Spleen (tissue), 11 donors: ENCODE measurements around the gene GALNTL6. TPM values are rescaled to one million over a fixed set of nuclear protein-coding genes. Genes with fewer than 3 reads are reported as not detected.

Experiments used
- DNase-seq: peaks from one replicate; pipeline ENCODE4 v3.0.0-alpha.2; 2020
- H3K27ac ChIP-seq, 8 donors: fragments of 200-600 bp; sonication (generic) in 7 of 8; 1 replicate in 4 of 8; 2 replicates in 4 of 8; pipeline versions ENCODE4 v1.5.0 to v1.8.0; 2016 to 2021; ENCODE audit warnings: inconsistent platforms in 4 of 8, mild to moderate bottlenecking in 4 of 8, moderate library complexity in 1 of 8
- H3K27me3 ChIP-seq, 7 donors: fragments of 200-600 bp; sonication (generic) in 6 of 7; replicated peaks in 1 of 7; 1 replicate in 4 of 7; 2 replicates in 3 of 7; pipeline versions ENCODE4 v1.5.0 to v1.8.0; 2016 to 2021; ENCODE audit warnings: inconsistent platforms in 3 of 7, mild to moderate bottlenecking in 1 of 7
- H3K36me3 ChIP-seq, 6 donors: fragments of 200-600 bp; sonication (generic) in 5 of 6; 1 replicate in 4 of 6; 2 replicates in 2 of 6; pipeline versions ENCODE4 v1.5.0 to v1.8.0; 2016 to 2021; ENCODE audit warnings: inconsistent platforms in 2 of 6
- H3K4me1 ChIP-seq, 6 donors: fragments of 200-600 bp; sonication (generic) in 5 of 6; 1 replicate in 3 of 6; 2 replicates in 3 of 6; pipeline versions ENCODE4 v1.5.0 to v1.8.0; 2016 to 2021; ENCODE audit warnings: inconsistent platforms in 3 of 6
- H3K4me3 ChIP-seq, 8 donors: fragments of 200-600 bp; sonication (generic) in 7 of 8; 1 replicate in 4 of 8; 2 replicates in 4 of 8; pipeline versions ENCODE4 v1.5.0 to v1.8.0; 2016 to 2021; ENCODE audit warnings: inconsistent platforms in 4 of 8, mild to moderate bottlenecking in 4 of 8, moderate library complexity in 2 of 8
- H3K9me3 ChIP-seq, 8 donors: fragments of 200-600 bp; sonication (generic) in 7 of 8; 1 replicate in 4 of 8; 2 replicates in 4 of 8; pipeline versions ENCODE4 v1.5.0 to v1.8.0; 2016 to 2021; ENCODE audit warnings: inconsistent platforms in 4 of 8
- POLR2A ChIP-seq, 3 donors: fragments of 450-650 bp; IDR thresholded peaks; one replicate each; pipeline ENCODE4 v1.5.1; 2017; ENCODE audit warnings: antibody characterized with exemption in 3 of 3, mild to moderate bottlenecking in 1 of 3
- POLR2AphosphoS5 ChIP-seq, 3 donors: sonication (generic); formaldehyde crosslinking; IDR thresholded peaks; one replicate each; pipeline ENCODE4 v1.5.1; 2017; ENCODE audit warnings: antibody characterized with exemption in 3 of 3
- WGBS, 5 donors: extraction: QIAGEN DNeasy Blood & Tissue Kit in 3 of 5; methylation state at CpG; one replicate each; pipeline versions ENCODE4 v1.1.5 to v1.1.7; 2013 to 2018; 5-methylcytosine and 5-hydroxymethylcytosine counted together
- intact Hi-C: fragments of 100-400 bp; cut with DNase I; formaldehyde crosslinking; loops from one replicate; pipeline ENCODE4 v1.15.0; 2023; ENCODE audit warnings: low total_unique reads
- polyA plus RNA-seq, 3 donors: library from polyadenylated mRNA; stranded (reverse); fragments of 200-250 nt; gene quantifications; one replicate each; pipeline ENCODE4 v1.2.1, GENCODE V29; 2013
- total RNA-seq, 7 donors: library from RNA; depleted of rRNA in 3 of 7; stranded (reverse); fragments of >200 nt in 3 of 7; fragmentation: NEBNext Ultra II Directional in 4 of 7; extraction: Animal tissue kit (Norgen Biotek cat#: 25700) in 4 of 7; gene quantifications; one replicate each; pipeline versions ENCODE4 v1.1.0 to v1.2.1, GENCODE V29; 2016 to 2021
- TF ChIP-seq, protein P1 (sequence below), 11 experiments: fragments of 200-600 bp in 7 of 11; fragments of 450-650 bp in 4 of 11; sonication (generic) in 4 of 11; IDR thresholded peaks in 8 of 11; conservative IDR thresholded peaks in 3 of 11; 1 replicate in 7 of 11; 2 replicates in 4 of 11; pipeline versions ENCODE4 v1.4.0 to v1.8.0; 2016 to 2021; ENCODE audit warnings: antibody characterized with exemption in 11 of 11, inconsistent platforms in 4 of 11, mild to moderate bottlenecking in 1 of 11
- donor health status: healthy with polysubstance abuse.
- donor health status: DM: no; HTN: no; CAD: no; lungs with moderate emphysema.
- donor health status: DM: no; HTN: no; CAD: no.
- donor health status: Bipolar disorder and iron deficiency.
- donor health status: healthy.
- donor health status: DM: no; HTN: no; CAD: no.
- donor health status: DM: yes; HTN: yes; CAD: no.

GALNTL6 gene
- total and polyA plus RNA-seq, 10 donors = 3.2 to 12.5 (median 7.1) TPM

DNA sequence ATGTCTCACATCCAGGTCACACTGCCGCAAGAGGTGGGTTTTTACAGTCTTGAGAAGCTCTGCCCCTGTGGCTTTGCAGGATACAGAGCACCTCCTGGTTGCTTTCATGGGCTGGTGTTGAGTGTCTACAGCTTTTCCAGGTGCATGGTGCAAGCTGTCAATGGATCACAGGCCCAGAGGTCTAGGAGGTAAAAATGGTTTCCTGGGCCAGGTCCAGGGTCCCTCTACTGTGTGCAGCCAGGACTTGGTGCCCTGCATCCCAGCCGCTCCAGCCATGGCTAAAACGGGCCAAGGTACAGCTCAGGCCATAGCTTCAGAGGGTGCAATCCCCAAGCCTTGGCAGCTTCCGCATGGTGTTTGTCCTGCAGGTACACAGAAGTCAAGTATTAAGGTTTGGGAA is 921.4 kb downstream of the GALNTL6 start:
- no peak overlapping the region for H3K27ac ChIP-seq
- no peak overlapping the region for H3K4me3 ChIP-seq
- no peak for TF ChIP-seq POLR2AphosphoS5 (IDR thresholded peaks at IDR 0.05)
- TF ChIP-seq POLR2A (IDR thresholded peaks at IDR 0.05) = no peak
- TF ChIP-seq, protein P1, sequence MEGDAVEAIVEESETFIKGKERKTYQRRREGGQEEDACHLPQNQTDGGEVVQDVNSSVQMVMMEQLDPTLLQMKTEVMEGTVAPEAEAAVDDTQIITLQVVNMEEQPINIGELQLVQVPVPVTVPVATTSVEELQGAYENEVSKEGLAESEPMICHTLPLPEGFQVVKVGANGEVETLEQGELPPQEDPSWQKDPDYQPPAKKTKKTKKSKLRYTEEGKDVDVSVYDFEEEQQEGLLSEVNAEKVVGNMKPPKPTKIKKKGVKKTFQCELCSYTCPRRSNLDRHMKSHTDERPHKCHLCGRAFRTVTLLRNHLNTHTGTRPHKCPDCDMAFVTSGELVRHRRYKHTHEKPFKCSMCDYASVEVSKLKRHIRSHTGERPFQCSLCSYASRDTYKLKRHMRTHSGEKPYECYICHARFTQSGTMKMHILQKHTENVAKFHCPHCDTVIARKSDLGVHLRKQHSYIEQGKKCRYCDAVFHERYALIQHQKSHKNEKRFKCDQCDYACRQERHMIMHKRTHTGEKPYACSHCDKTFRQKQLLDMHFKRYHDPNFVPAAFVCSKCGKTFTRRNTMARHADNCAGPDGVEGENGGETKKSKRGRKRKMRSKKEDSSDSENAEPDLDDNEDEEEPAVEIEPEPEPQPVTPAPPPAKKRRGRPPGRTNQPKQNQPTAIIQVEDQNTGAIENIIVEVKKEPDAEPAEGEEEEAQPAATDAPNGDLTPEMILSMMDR (IDR thresholded peaks at IDR 0.05 in 8 of 11, conservative IDR thresholded peaks at IDR 0.05 in 3 of 11) = no peak
- H3K4me1 ChIP-seq = no peaks in the 10 kb centered on the region
- H3K9me3 ChIP-seq = peaks cover 5 to 93% (median 68%) of the 10 kb centered on the region in 8 donors
- no peaks in the 10 kb centered on the region for H3K27me3 ChIP-seq
- no peaks in the 10 kb centered on the region for H3K36me3 ChIP-seq
- WGBS, 5 donors = 78 to 90% (median 83%) methylated on average over 3 to 4 of the region's 4 CpGs
- intact Hi-C loops = no loop called here
- DNase-seq = no peak

DNA sequence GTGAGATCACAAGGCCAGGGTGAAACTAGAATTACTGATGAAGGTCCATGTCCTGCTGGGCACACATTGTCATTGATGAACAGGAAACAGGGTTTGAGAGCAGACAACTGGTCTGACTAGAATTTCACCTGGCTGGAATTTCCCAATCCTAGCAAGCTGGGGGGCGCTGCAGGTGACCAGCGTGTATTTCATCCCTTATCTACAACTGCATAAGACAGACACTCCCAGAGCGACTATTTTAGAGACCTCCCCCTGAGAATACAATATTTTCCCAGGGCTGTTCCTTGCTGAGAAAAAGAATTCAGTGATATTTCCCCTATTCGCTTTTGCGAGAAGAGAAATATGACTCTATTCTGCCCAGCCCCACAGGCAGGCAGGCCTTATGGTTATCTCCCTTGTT is 922.8 kb downstream of the GALNTL6 start:
- no peaks in the 10 kb centered on the region for H3K4me1 ChIP-seq
- H3K4me3 ChIP-seq = no peak overlapping the region
- DNase-seq = no peak
- no peak overlapping the region for H3K27ac ChIP-seq
- no peaks in the 10 kb centered on the region for H3K36me3 ChIP-seq
- WGBS, 5 donors = 75 to 85% (median 84%) methylated on average over 5 of the region's 5 CpGs
- TF ChIP-seq, protein P1 (IDR thresholded peaks at IDR 0.05 in 8 of 11, conservative IDR thresholded peaks at IDR 0.05 in 3 of 11) = no peak
- no peak for TF ChIP-seq POLR2A (IDR thresholded peaks at IDR 0.05)
- no peak for TF ChIP-seq POLR2AphosphoS5 (IDR thresholded peaks at IDR 0.05)
- no peaks in the 10 kb centered on the region for H3K27me3 ChIP-seq
- peaks cover 5 to 79% (median 63%) of the 10 kb centered on the region in 8 donors for H3K9me3 ChIP-seq
- intact Hi-C loops = no loop called here

DNA sequence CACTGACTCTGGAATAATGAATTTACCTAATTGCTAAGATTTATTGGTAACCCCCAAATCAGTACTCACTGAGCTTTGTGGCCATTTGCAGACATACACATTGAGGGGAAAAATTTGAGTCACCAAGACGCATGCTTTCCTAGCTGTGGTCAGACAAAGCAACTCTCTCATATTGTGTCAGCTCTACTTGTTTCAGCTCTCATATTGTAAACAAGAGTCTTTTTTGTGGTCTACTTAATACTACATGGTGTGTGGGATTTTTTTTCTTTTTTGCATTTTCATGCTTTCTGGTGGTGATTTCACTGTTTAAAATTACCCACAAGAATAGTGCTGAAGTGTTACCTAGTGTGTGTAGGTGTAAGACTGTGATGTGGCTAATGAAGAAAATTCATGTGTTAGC is 927.2 kb downstream of the GALNTL6 start:
- intact Hi-C loops = no loop called here
- DNase-seq = no peak
- Histone ChIP-seq H3K36me3 (no peaks in the 10 kb centered on the region), H3K27ac (no peak overlapping the region), H3K9me3 (peaks cover 5 to 38% (median 29%) of the 10 kb centered on the region in 8 donors), H3K4me1 (no peaks in the 10 kb centered on the region), H3K4me3 (no peak overlapping the region), H3K27me3 (no peaks in the 10 kb centered on the region)
- WGBS, 5 donors = 74 to 95% (median 81%) methylated on average over 1 of the region's 1 CpG
- TF ChIP-seq, protein P1 (IDR thresholded peaks at IDR 0.05 in 8 of 11, conservative IDR thresholded peaks at IDR 0.05 in 3 of 11) = no peak
- no peak for TF ChIP-seq POLR2AphosphoS5 (IDR thresholded peaks at IDR 0.05)

DNA sequence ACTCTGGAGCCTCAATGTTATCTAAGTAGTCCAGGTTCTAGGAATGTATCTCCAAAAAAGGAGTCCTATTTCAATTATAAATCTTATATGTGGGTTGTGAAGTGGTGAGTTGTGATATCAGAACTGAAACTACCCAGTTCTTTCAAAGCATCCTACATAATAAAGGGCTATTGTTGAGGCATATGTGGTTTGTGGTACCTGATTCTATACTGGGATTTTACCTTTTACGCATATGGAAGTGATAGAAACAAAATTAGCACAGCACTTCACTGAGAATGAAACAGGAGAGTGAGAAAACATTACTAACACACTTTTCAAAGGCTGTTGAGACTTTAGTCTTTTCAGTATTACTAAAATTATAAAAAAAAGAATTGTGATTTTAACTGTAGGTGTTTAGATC is 937.7 kb downstream of the GALNTL6 start:
- Histone ChIP-seq H3K4me3 (no peak overlapping the region), H3K27me3 (no peaks in the 10 kb centered on the region), H3K27ac (no peak overlapping the region), H3K4me1 (no peaks in the 10 kb centered on the region), H3K36me3 (no peaks in the 10 kb centered on the region), H3K9me3 (no peaks in the 10 kb centered on the region)
- TF ChIP-seq POLR2AphosphoS5 (IDR thresholded peaks at IDR 0.05) (no peak), POLR2A (IDR thresholded peaks at IDR 0.05) (no peak)
- TF ChIP-seq, protein P1 (IDR thresholded peaks at IDR 0.05 in 8 of 11, conservative IDR thresholded peaks at IDR 0.05 in 3 of 11) = no peak
- WGBS, 5 donors = 56 to 71% (median 67%) methylated on average over 1 of the region's 1 CpG
- intact Hi-C loops = no loop called here
- no peak for DNase-seq
